Upper lobe of left lung (tissue), 6 donors: Measurements from ENCODE around the gene C1QTNF9. TPM values are rescaled to one million over a fixed set of nuclear protein-coding genes. Genes with fewer than 3 reads are reported as not detected.
"Not testable (repeated sequence)": the region's sequence is repeated elsewhere in the genome, so short reads cannot be mapped to it uniquely, and the experiment has no call there.

Experiments
- ATAC-seq, 2 donors: fragments of 200-7000 bp; cut with Tn5 transposase; one replicate each; pipeline ENCODE4 v1.9.1; 2022; ENCODE audit warnings: mild to moderate bottlenecking in 2 of 2, moderate library complexity in 2 of 2; ENCODE audit not compliant: low FRiP score in 2 of 2
- DNase-seq, 2 donors: peaks; one replicate each; pipeline ENCODE4 v3.0.0-alpha.2; 2019 to 2020
- H3K27ac ChIP-seq, 4 donors: fragments of 200-600 bp; sonication (generic); one replicate each; pipeline ENCODE4 v1.5.1; 2016 to 2019
- H3K27me3 ChIP-seq, 4 donors: fragments of 200-600 bp; sonication (generic); one replicate each; pipeline ENCODE4 v1.5.1; 2017 to 2019
- H3K36me3 ChIP-seq, 4 donors: fragments of 200-600 bp; sonication (generic); one replicate each; pipeline ENCODE4 v1.5.1; 2016 to 2019
- H3K4me1 ChIP-seq, 4 donors: fragments of 200-600 bp; sonication (generic); one replicate each; pipeline ENCODE4 v1.5.1; 2018 to 2019
- H3K4me3 ChIP-seq, 4 donors: fragments of 200-600 bp; sonication (generic); one replicate each; pipeline ENCODE4 v1.5.1; 2017 to 2019; ENCODE audit warnings: mild to moderate bottlenecking in 2 of 4, moderate library complexity in 1 of 4
- H3K9me3 ChIP-seq, 4 donors: fragments of 200-600 bp; sonication (generic); one replicate each; pipeline ENCODE4 v1.5.1; 2018 to 2019
- EP300 ChIP-seq, 4 donors: sonication (generic); formaldehyde crosslinking; IDR thresholded peaks; one replicate each; pipeline ENCODE4 v1.5.1; 2017; ENCODE audit warnings: antibody characterized with exemption in 4 of 4, control low read depth in 2 of 4
- POLR2A ChIP-seq, 4 donors: fragments of 450-650 bp; IDR thresholded peaks; one replicate each; pipeline ENCODE4 v1.5.1; 2016 to 2017; ENCODE audit warnings: antibody characterized with exemption in 4 of 4, mild to moderate bottlenecking in 2 of 4
- POLR2AphosphoS5 ChIP-seq, 2 donors: sonication (generic); formaldehyde crosslinking; IDR thresholded peaks; one replicate each; pipeline ENCODE4 v1.5.1; 2017; ENCODE audit warnings: antibody characterized with exemption in 2 of 2
- WGBS, 2 donors: methylation state at CpG; one replicate each; pipeline ENCODE4 v1.1.5; 2017 to 2018; 5-methylcytosine and 5-hydroxymethylcytosine counted together
- total RNA-seq, 6 donors: library from RNA; depleted of rRNA in 4 of 6; stranded (reverse); fragments of >200 nt in 4 of 6; gene quantifications; one replicate each; pipeline versions ENCODE4 v1.1.0 to v1.2.1, GENCODE V29; 2016 to 2021
- TF ChIP-seq, protein P1 (sequence below), 6 experiments: fragments of 450-650 bp in 4 of 6; fragments of 200-600 bp in 2 of 6; sonication (generic) in 2 of 6; IDR thresholded peaks; one replicate each; pipeline ENCODE4 v1.5.1; 2016 to 2019; ENCODE audit warnings: antibody characterized with exemption in 6 of 6
- donor health status: DM: no; HTN: no; CAD: no; lungs with moderate emphysema.
- donor health status: DM: no; HTN: yes; CAD: no; lungs with severe emphysema.

Gene C1QTNF9
- total RNA-seq = under 1 TPM in 2 of 6 donors, not detected in 4; 0.30 to 0.39 TPM

DNA sequence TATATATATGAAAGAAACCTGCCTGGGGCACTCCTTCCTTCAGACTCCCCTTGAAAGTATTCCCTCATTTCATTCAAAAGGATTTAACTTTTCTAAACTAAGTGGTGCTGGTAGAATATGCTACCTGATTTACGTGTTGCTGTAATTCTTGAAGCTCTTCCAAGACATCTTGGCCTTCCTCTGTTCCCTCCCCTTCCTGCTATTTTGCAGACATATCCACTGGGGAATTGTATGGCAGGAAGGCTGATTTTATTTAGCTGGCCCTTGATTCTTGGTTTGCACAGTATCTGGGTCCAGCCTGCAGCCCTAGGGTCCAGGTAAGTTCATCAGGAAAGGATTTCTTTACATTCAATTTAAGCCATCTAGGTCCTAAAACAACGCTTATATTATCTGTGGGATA lies at the start of gene C1QTNF9:
C1QTNF9 (plus strand) TSS at position 281 of the 400 bp plus-strand sequence. CDS start 6,424 bp downstream, outside the sequence.
- H3K27ac ChIP-seq, H3K4me3 ChIP-seq, H3K27me3 ChIP-seq, DNase-seq, ATAC-seq, H3K9me3 ChIP-seq: not testable (repeated sequence)
- WGBS, 2 donors = 61 to 65% methylated on average over 2 of the region's 2 CpGs
- Histone ChIP-seq H3K36me3 (peaks cover 0 to 17% (median 7%) of the 10 kb centered on the region in 4 donors), H3K4me1 (peaks cover 0 to 16% (median 11%) of the 10 kb centered on the region in 4 donors)

GRCh38 chr13:24261566-24261965 lies 47.8 kb upstream of the C1QTNF9 start:
- H3K27ac ChIP-seq = no peak overlapping the region
- 55 to 59% methylated on average over 3 of the region's 3 CpGs for WGBS, 2 donors
- no peak for DNase-seq
- TF ChIP-seq POLR2AphosphoS5 (IDR thresholded peaks at IDR 0.05) (no peak), EP300 (IDR thresholded peaks at IDR 0.05) (no peak), POLR2A (IDR thresholded peaks at IDR 0.05) (no peak)
- TF ChIP-seq, protein P1, sequence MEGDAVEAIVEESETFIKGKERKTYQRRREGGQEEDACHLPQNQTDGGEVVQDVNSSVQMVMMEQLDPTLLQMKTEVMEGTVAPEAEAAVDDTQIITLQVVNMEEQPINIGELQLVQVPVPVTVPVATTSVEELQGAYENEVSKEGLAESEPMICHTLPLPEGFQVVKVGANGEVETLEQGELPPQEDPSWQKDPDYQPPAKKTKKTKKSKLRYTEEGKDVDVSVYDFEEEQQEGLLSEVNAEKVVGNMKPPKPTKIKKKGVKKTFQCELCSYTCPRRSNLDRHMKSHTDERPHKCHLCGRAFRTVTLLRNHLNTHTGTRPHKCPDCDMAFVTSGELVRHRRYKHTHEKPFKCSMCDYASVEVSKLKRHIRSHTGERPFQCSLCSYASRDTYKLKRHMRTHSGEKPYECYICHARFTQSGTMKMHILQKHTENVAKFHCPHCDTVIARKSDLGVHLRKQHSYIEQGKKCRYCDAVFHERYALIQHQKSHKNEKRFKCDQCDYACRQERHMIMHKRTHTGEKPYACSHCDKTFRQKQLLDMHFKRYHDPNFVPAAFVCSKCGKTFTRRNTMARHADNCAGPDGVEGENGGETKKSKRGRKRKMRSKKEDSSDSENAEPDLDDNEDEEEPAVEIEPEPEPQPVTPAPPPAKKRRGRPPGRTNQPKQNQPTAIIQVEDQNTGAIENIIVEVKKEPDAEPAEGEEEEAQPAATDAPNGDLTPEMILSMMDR (IDR thresholded peaks at IDR 0.05) = no peak
- H3K27me3 ChIP-seq = no peaks in the 10 kb centered on the region
- no peaks in the 10 kb centered on the region for H3K9me3 ChIP-seq
- peaks cover 10 to 25% (median 22%) of the 10 kb centered on the region in 4 donors for H3K4me1 ChIP-seq
- peaks cover 0 to 3% (median 0%) of the 10 kb centered on the region in 4 donors for H3K36me3 ChIP-seq
- ATAC-seq = no peak
- H3K4me3 ChIP-seq = no peak overlapping the region

GRCh38 chr13:24263632-24264031 lies 45.7 kb upstream of the C1QTNF9 start:
- no peak for ATAC-seq

GRCh38 chr13:24264976-24265375 lies 44.4 kb upstream of the C1QTNF9 start:
- Histone ChIP-seq H3K27me3 (no peaks in the 10 kb centered on the region), H3K9me3 (no peaks in the 10 kb centered on the region), H3K27ac (peak overlapping the region in 3 of 4 donors; percentile 35 to 66 (median 55)), H3K4me3 (no peak overlapping the region), H3K4me1 (peaks cover 26 to 38% (median 35%) of the 10 kb centered on the region in 4 donors), H3K36me3 (peaks cover 0 to 3% (median 0%) of the 10 kb centered on the region in 4 donors)
- DNase-seq (peak in 1 of 2 donors; percentile 85), ATAC-seq (peak; percentile 55 to 90)
- WGBS, 2 donors = 32 to 79% methylated on average over 6 to 8 of the region's 8 CpGs
- TF ChIP-seq, protein P1 (IDR thresholded peaks at IDR 0.05) = no peak
- TF ChIP-seq POLR2A (IDR thresholded peaks at IDR 0.05) = no peak
- no peak for TF ChIP-seq EP300 (IDR thresholded peaks at IDR 0.05)
- TF ChIP-seq POLR2AphosphoS5 (IDR thresholded peaks at IDR 0.05) = no peak

More at GRCh38 chr13:24263632-24264031, 45.7 kb upstream of the C1QTNF9 start:
- TF ChIP-seq, protein P1 (IDR thresholded peaks at IDR 0.05) = no peak
- TF ChIP-seq POLR2A (IDR thresholded peaks at IDR 0.05) (no peak), POLR2AphosphoS5 (IDR thresholded peaks at IDR 0.05) (no peak), EP300 (IDR thresholded peaks at IDR 0.05) (no peak)
- DNase-seq = no peak
- H3K9me3 ChIP-seq = no peaks in the 10 kb centered on the region
- WGBS, 2 donors = 39 to 41% methylated on average over 4 of the region's 4 CpGs
- peak overlapping the region in 2 of 4 donors; percentile 35 to 70 for H3K27ac ChIP-seq
- H3K4me1 ChIP-seq = peaks cover 23 to 36% (median 33%) of the 10 kb centered on the region in 4 donors
- no peak overlapping the region for H3K4me3 ChIP-seq
- H3K36me3 ChIP-seq = peaks cover 0 to 3% (median 0%) of the 10 kb centered on the region in 4 donors
- H3K27me3 ChIP-seq = no peaks in the 10 kb centered on the region

GRCh38 chr13:24265453-24265852 lies 43.9 kb upstream of the C1QTNF9 start:
- DNase-seq (no peak), ATAC-seq (no peak)
- H3K4me1 ChIP-seq = peaks cover 31 to 43% (median 40%) of the 10 kb centered on the region in 4 donors
- no peaks in the 10 kb centered on the region for H3K9me3 ChIP-seq
- H3K36me3 ChIP-seq = peaks cover 0 to 3% (median 0%) of the 10 kb centered on the region in 4 donors
- H3K27me3 ChIP-seq = no peaks in the 10 kb centered on the region
- no peak for TF ChIP-seq POLR2A (IDR thresholded peaks at IDR 0.05)
- no peak for TF ChIP-seq POLR2AphosphoS5 (IDR thresholded peaks at IDR 0.05)
- TF ChIP-seq, protein P1 (IDR thresholded peaks at IDR 0.05) = no peak
- no peak for TF ChIP-seq EP300 (IDR thresholded peaks at IDR 0.05)
- no peak overlapping the region for H3K4me3 ChIP-seq
- WGBS, 2 donors = 88 to 90% methylated on average over 2 to 3 of the region's 3 CpGs
- H3K27ac ChIP-seq = peak overlapping the region in 3 of 4 donors; percentile 35 to 66 (median 55)
